ENCODE results near the gene CEACAM18.
"Not testable (repeated sequence)": the region's sequence is repeated elsewhere in the genome, so short reads cannot be mapped to it uniquely, and the experiment has no call there.

The CEACAM18 gene

DNA sequence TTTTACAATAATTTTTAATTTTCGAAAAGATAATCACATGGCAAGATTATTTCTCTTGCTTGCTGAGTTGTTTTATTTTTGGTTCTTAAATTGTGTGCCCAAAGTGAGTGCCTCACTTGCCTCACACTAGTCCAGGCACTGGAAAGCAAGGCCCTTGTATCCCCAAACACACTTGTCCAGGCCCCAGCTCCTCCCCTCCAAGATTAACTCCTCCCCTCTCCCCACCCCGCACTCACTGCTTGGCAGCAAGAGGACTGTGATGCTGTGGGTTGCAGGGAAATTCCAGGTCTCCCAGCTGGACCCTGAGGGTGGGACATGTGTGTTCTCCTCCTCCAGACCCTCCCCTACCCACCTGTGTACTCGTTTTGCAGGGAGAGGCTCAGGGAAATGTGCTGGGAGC is 19.3 kb downstream of the CEACAM18 start:
- Histone ChIP-seq H3K9me3 (replicated peaks in 1 of 11) (no peaks in the 10 kb centered on the region), H3K36me3 (no peaks in the 10 kb centered on the region), H3K27ac (no peak overlapping the region), H4K20me1 (no peaks in the 10 kb centered on the region; a peak in 1 of 22 replicates), H3K27me3 (peaks cover 0 to 6% (median 0%) of the 10 kb centered on the region in 11 experiments; a peak in 2 of 22 replicates), H3K4me3 (no peak overlapping the region), H3K4me1 (peaks cover 12 to 51% (median 29%) of the 10 kb centered on the region in 10 experiments), H3K9ac (no peak overlapping the region), H3K4me2 (no peak overlapping the region)
- no peak for TF ChIP-seq Cebpa-rat (IDR thresholded peaks at IDR 0.05)

DNA sequence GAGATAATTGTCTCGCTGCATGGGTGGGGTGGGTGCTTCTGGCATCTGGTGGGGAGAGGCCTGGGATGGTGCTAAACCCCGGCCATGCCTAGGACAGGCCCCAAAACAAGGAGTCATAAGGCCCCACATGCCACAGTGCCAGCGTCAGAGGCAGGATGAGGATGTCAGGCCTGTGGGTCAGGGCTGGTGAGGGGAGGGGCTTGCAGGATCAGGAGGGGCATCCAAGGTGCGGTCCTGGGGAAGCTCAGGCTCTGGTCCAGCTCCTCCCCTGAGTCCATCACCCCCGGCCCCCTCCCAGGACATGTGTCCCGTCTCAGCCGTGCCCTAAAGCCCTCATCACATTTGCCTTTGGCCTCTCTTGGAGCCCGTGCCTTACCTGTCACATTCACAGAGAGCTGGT is 22.6 kb downstream of the CEACAM18 start:
- peak overlapping the region in 1 of 11 experiments; percentile 50; a peak in 1 of 22 replicates for H3K27ac ChIP-seq
- H3K4me1 ChIP-seq = peaks cover 12 to 58% (median 44%) of the 10 kb centered on the region in 10 experiments
- not testable (repeated sequence) for H4K20me1 ChIP-seq, H3K27me3 ChIP-seq, H3K36me3 ChIP-seq, H3K9ac ChIP-seq
- peak overlapping the region; percentile 68 to 94 (median 87); a peak in 20 of 22 replicates for H3K4me2 ChIP-seq
- peaks cover 0 to 24% (median 0%) of the 10 kb centered on the region in 11 experiments; a peak in 10 of 22 replicates for H3K9me3 ChIP-seq (replicated peaks in 1 of 11)
- peak overlapping the region in 1 of 10 experiments; percentile 29; a peak in 1 of 20 replicates for H3K4me3 ChIP-seq

DNA sequence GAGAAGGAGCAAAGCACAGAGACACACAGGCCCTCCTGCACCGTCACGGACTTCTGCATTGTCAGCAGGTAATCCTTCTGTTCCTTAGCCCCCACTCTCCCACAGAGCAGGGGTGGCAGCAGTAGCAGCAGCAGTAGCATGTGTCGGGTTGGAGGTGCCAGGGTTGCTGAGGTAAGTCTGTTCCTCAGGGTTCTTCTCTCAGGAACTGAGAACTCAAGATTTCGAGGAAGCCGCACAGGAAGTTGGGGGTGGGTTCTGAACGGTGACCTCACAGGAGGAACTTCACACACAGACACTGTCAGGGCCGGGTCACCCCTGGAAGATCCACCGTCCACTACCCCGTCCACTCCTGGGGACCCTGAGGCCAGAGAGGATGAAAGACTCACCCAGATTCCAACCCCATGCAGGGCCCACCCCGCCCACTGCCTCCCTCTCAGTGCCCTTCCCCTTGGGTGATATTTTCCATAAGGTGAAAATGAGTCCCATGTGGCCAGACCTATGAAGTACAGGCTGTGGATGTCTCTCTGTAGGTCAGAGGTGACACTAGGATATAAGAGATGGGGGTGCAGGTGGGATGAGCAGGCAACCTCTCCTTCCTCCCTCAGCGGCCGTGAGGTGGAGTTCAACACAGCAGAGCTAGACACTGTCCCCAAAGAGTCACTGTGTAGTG is 23.4 kb downstream of the CEACAM18 start, which contains the start of gene SIGLEC12:
SIGLEC12 (minus strand) TSS at position 207 of the 670 bp plus-strand sequence; CDS start at position 140, 67 bp downstream.
- Histone ChIP-seq H3K36me3 (no peaks in the 10 kb centered on the region), H3K4me1 (peaks cover 12 to 62% (median 44%) of the 10 kb centered on the region in 10 experiments), H3K27me3 (peaks cover 0 to 6% (median 0%) of the 10 kb centered on the region in 11 experiments; a peak in 2 of 22 replicates), H3K4me2 (peak within 1 kb of the TSS; percentile 68 to 94 (median 87)), H3K9ac (peak within 1 kb of the TSS in 2 of 11 experiments; percentile 10 to 27; a peak in 1 of 22 replicates), H4K20me1 (peaks cover 0 to 4% (median 0%) of the 10 kb centered on the region in 11 experiments; a peak in 2 of 22 replicates), H3K9me3 (replicated peaks in 1 of 11) (peaks cover 0 to 25% (median 0%) of the 10 kb centered on the region in 11 experiments; a peak in 10 of 22 replicates), H3K4me3 (peak within 1 kb of the TSS in 3 of 10 experiments; percentile 15 to 31 (median 29); a peak in 3 of 20 replicates), H3K27ac (peak within 1 kb of the TSS in 3 of 11 experiments; percentile 22 to 52 (median 50); a peak in 7 of 22 replicates)
- no peak for TF ChIP-seq Cebpa-rat (IDR thresholded peaks at IDR 0.05)

DNA sequence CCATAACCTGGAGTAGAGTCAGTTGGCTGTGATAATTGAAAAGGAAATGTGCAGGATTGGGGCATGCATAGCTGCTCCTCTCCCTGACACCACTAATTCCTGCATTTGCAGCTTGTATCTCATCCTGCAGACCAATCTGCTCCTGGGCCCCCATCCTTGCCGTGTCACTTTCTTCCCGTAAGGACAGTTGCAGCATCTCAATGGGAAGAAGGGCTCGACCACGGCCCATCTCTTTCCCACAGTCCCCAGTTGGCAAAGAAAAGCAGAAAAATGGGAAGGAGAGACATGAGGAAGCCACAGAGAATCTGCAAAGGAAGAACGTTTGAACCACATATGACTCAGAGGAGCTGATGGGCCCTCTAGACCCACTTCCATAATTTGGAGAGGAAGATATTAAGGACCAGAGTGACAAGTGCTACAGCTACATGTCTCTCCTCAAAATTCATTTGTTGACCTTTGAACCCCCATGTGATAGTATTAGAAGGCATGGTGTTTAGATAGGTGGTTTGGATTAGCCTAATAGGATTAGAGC is 25.0 kb downstream of the CEACAM18 start:
- Histone ChIP-seq H3K36me3 (no peaks in the 10 kb centered on the region), H3K4me3 (no peak overlapping the region), H3K9me3 (replicated peaks in 1 of 11) (peaks cover 0 to 25% (median 0%) of the 10 kb centered on the region in 11 experiments; a peak in 10 of 22 replicates), H3K4me1 (peaks cover 12 to 77% (median 44%) of the 10 kb centered on the region in 10 experiments), H3K27ac (peak overlapping the region in 1 of 11 experiments; percentile 50; a peak in 2 of 22 replicates), H3K4me2 (peak overlapping the region in 9 of 11 experiments; percentile 7 to 94 (median 90); a peak in 17 of 22 replicates), H3K9ac (no peak overlapping the region), H4K20me1 (peaks cover 0 to 4% (median 0%) of the 10 kb centered on the region in 11 experiments; a peak in 2 of 22 replicates), H3K27me3 (peaks cover 0 to 3% (median 0%) of the 10 kb centered on the region in 11 experiments; a peak in 1 of 22 replicates)
- no peak for TF ChIP-seq Cebpa-rat (IDR thresholded peaks at IDR 0.05)

DNA sequence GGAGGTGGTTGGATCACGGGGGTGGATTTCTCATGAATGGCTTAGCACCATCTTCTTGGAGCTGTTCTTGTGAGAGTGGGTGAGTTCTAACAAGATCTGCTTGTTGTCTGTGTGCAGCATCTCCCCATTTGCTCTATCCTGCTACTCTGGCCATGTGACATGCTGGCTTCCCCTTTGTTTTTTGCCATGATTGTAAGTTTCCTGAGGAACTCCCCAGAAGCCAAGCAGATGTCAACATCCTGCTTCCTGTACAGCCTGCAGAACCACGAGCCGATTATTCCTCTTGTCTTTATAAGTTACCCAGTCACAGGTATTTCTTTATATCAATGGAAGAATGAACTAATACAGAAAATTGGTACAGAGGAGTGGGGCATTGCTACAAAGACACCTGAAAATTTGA is 25.6 kb downstream of the CEACAM18 start:
- TF ChIP-seq Cebpa-rat (IDR thresholded peaks at IDR 0.05) = no peak
- Histone ChIP-seq H3K27ac (peak overlapping the region in 1 of 11 experiments; percentile 50; a peak in 2 of 22 replicates), H3K27me3 (no peaks in the 10 kb centered on the region)

DNA sequence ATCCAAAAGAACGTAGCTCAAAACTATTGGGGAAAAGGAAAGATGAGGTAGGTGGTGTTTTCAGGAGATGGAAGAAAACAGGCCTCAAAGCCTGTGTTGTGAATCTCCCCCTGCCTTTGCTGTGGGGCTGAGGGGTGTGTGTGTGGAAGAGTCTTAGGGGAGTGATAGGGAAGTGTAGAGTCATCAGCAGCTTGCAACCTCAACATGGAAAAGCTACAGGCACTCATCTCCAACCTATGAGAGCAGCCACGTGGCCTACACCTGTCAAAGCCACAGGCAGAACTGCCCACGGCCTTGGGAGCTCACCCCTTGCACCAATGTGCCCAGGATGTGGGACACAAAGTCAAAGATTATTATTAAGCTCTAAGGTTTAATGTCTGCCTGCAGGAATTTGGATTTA is 27.6 kb downstream of the CEACAM18 start:
- peaks cover 12 to 84% (median 41%) of the 10 kb centered on the region in 10 experiments for H3K4me1 ChIP-seq
- H3K9me3 ChIP-seq (replicated peaks in 1 of 11) = peaks cover 0 to 25% (median 0%) of the 10 kb centered on the region in 11 experiments; a peak in 10 of 22 replicates
- no peaks in the 10 kb centered on the region for H3K36me3 ChIP-seq
- no peak overlapping the region for H3K9ac ChIP-seq
- no peak for TF ChIP-seq Cebpa-rat (IDR thresholded peaks at IDR 0.05)
- H3K27ac ChIP-seq = no peak overlapping the region
- no peak overlapping the region for H3K4me3 ChIP-seq
- peak overlapping the region in 2 of 11 experiments; percentile 21 to 72; a peak in 1 of 22 replicates for H3K4me2 ChIP-seq
- peaks cover 0 to 4% (median 0%) of the 10 kb centered on the region in 11 experiments; a peak in 2 of 22 replicates for H4K20me1 ChIP-seq
- no peaks in the 10 kb centered on the region for H3K27me3 ChIP-seq

More for the DNA sequence above, 25.6 kb downstream of the CEACAM18 start:
- H3K36me3 ChIP-seq = no peaks in the 10 kb centered on the region
- peak overlapping the region in 9 of 11 experiments; percentile 7 to 94 (median 90); a peak in 17 of 22 replicates for H3K4me2 ChIP-seq
- H3K9me3 ChIP-seq (replicated peaks in 1 of 11) = peaks cover 0 to 25% (median 0%) of the 10 kb centered on the region in 11 experiments; a peak in 10 of 22 replicates
- H3K4me3 ChIP-seq = no peak overlapping the region
- H4K20me1 ChIP-seq = peaks cover 0 to 4% (median 0%) of the 10 kb centered on the region in 11 experiments; a peak in 2 of 22 replicates
- peaks cover 12 to 83% (median 44%) of the 10 kb centered on the region in 10 experiments for H3K4me1 ChIP-seq
- H3K9ac ChIP-seq = no peak overlapping the region

DNA sequence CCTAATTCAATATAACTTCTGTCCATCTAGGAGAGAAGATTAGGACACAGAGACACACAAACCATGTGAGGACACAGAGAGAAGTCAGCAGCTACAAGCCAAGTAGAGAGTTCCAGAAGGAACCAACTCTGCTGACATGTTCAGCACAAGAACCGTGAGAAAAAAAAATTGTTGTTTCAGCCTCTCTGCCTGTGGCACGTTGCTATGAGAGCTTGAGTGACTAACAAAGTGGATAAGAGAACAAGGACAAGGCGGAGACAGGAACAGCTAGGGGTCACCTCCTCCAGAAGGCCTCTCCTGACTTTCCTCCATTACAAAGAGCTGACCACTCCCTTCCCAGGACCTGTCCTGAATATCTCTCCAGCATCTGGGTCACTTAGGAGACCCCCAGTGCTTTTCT is 28.9 kb downstream of the CEACAM18 start:
- H3K4me3 ChIP-seq = no peak overlapping the region
- H3K9ac ChIP-seq = peak overlapping the region in 1 of 11 experiments; percentile 2; a peak in 1 of 22 replicates
- H3K4me1 ChIP-seq = peaks cover 0 to 77% (median 28%) of the 10 kb centered on the region in 10 experiments; a peak in 15 of 20 replicates
- H3K27ac ChIP-seq = peak overlapping the region in 2 of 11 experiments; percentile 33 to 55; a peak in 4 of 22 replicates
- peak overlapping the region in 3 of 11 experiments; percentile 35 to 83 (median 72); a peak in 6 of 22 replicates for H3K4me2 ChIP-seq
- no peaks in the 10 kb centered on the region for H3K36me3 ChIP-seq
- H4K20me1 ChIP-seq = peaks cover 0 to 4% (median 0%) of the 10 kb centered on the region in 11 experiments; a peak in 1 of 22 replicates
- H3K27me3 ChIP-seq = no peaks in the 10 kb centered on the region
- peaks cover 0 to 25% (median 0%) of the 10 kb centered on the region in 11 experiments; a peak in 10 of 22 replicates for H3K9me3 ChIP-seq (replicated peaks in 1 of 11)
- TF ChIP-seq Cebpa-rat (IDR thresholded peaks at IDR 0.05) = no peak

DNA sequence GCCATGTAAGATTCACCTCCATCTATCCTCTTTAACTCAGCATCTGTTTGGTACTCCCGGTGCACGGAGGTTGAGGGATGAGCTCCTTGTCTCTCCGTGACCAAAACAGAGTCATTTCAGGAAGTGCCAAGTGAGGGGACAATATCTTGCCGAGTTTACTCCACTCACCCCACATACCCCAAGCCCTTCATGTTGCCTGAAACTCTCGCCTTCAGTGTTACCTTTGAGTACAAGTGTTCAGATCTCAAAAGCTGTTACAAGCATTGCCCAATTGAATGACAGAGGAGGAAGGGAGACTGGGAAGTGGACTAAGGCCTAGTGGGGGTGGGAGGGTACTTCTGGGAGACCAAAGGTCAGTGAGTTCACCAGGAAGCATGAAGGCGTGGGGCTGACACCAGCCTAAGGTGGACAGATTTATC is 29.3 kb downstream of the CEACAM18 start:
- peaks cover 0 to 25% (median 0%) of the 10 kb centered on the region in 11 experiments; a peak in 10 of 22 replicates for H3K9me3 ChIP-seq (replicated peaks in 1 of 11)
- H3K9ac ChIP-seq = peak overlapping the region in 1 of 11 experiments; percentile 2; a peak in 1 of 22 replicates
- peak overlapping the region in 3 of 11 experiments; percentile 35 to 83 (median 72); a peak in 6 of 22 replicates for H3K4me2 ChIP-seq

More for the DNA sequence above, 29.3 kb downstream of the CEACAM18 start:
- Histone ChIP-seq H4K20me1 (peaks cover 0 to 4% (median 0%) of the 10 kb centered on the region in 11 experiments; a peak in 1 of 22 replicates), H3K4me3 (no peak overlapping the region), H3K36me3 (no peaks in the 10 kb centered on the region), H3K27me3 (no peaks in the 10 kb centered on the region), H3K27ac (peak overlapping the region in 2 of 11 experiments; percentile 33 to 55; a peak in 4 of 22 replicates), H3K4me1 (peaks cover 0 to 73% (median 24%) of the 10 kb centered on the region in 10 experiments; a peak in 15 of 20 replicates)
- TF ChIP-seq Cebpa-rat (IDR thresholded peaks at IDR 0.05) = no peak
